HCT116 (cell line): ENCODE results near the gene FES. TPM values are rescaled to one million over a fixed set of nuclear protein-coding genes. Genes with fewer than 3 reads are reported as not detected.

Source experiments
- ATAC-seq: fragments of 200-7000 bp; cut with Tn5 transposase; 2 replicates; pipeline ENCODE4 v1.9.1; 2020; ENCODE audit warnings: mild to moderate bottlenecking, moderate library complexity
- BruUV-seq: library from RNA; stranded (reverse); fragments of 400-500 nt; replicated peaks from 2 replicates; lab custom pipeline; 2021; lab: Mats Ljungman, UMichigan
- CTCF ChIA-PET: fragments of 300-600 bp; sonication (Branson Sonifier 250); formaldehyde crosslinking; loops from one replicate; lab custom pipeline; 2021; ENCODE audit warnings: antibody characterized with exemption; lab: Charles Lee
- POLR2A ChIA-PET: fragments of 300-600, 350-600 bp; sonication (Branson Sonifier 250); formaldehyde crosslinking; loops from one replicate; lab custom pipeline; 2021; ENCODE audit warnings: antibody characterized with exemption; lab: Charles Lee
- RAD21 ChIA-PET, 2 experiments: fragments of 300-600 bp; sonication (Branson Sonifier 250); formaldehyde crosslinking; loops; one replicate each; lab custom pipeline; 2023; ENCODE audit warnings: low total read pairs in 2 of 2; ENCODE audit not compliant: uncharacterized antibody in 2 of 2, unreplicated experiment in 2 of 2, low non-redundant PET in 1 of 2; lab: Charles Lee
- DNase-seq: peaks from one replicate; pipeline ENCODE4 v3.0.0-alpha.2; 2010; ENCODE audit warnings: low read depth, low spot score
- H2AFZ ChIP-seq: fragments of 200-600 bp; shearing (Covaris generic), sonication (generic); 2 replicates; pipeline ENCODE4 v1.6.1; 2017; ENCODE audit warnings: low read depth, mixed run types, mixed read lengths, antibody characterized with exemption, low read length; ENCODE audit not compliant: poor library complexity, severe bottlenecking
- H3K27ac ChIP-seq: 2 replicates; pipeline ENCODE4 v1.5.1; 2012; ENCODE audit warnings: low read depth, low read length
- H3K27me3 ChIP-seq: fragments of 200-600 bp; sonication (generic); 2 replicates; pipeline ENCODE4 v1.6.1; 2016; ENCODE audit warnings: mixed run types, low read length, mixed read lengths; ENCODE audit not compliant: insufficient read depth
- H3K36me3 ChIP-seq, 2 experiments: fragments of 200-500 bp in 1 of 2; fragments of 200-600 bp in 1 of 2; sonication (Bioruptor generic) in 1 of 2; sonication (generic) in 1 of 2; 2 replicates each; pipeline versions ENCODE4 v1.5.1 to v1.6.1; 2014 to 2016; ENCODE audit warnings: low read length in 2 of 2, inconsistent platforms in 1 of 2, mixed read lengths in 1 of 2, mixed run types in 1 of 2; ENCODE audit not compliant: insufficient read depth in 2 of 2, control insufficient read depth in 1 of 2
- H3K4me1 ChIP-seq, 2 experiments: fragments of 200-600 bp in 1 of 2; sonication (generic) in 1 of 2; 2 replicates each; pipeline versions ENCODE4 v1.5.1 to v1.6.1; 2012 to 2017; ENCODE audit warnings: low read length in 2 of 2, inconsistent platforms in 1 of 2, mild to moderate bottlenecking in 1 of 2, mixed read lengths in 1 of 2, mixed run types in 1 of 2, moderate library complexity in 1 of 2; ENCODE audit not compliant: insufficient read depth in 2 of 2, control insufficient read depth in 1 of 2
- H3K4me2 ChIP-seq: fragments of 200-600 bp; sonication (generic); 2 replicates; pipeline ENCODE4 v1.6.1; 2017; ENCODE audit warnings: mixed run types, low read length, mixed read lengths
- H3K4me3 ChIP-seq, 2 experiments: fragments of 200-600 bp in 1 of 2; sonication (generic) in 1 of 2; replicated peaks in 1 of 2; 2 replicates each; pipeline ENCODE4 v1.5.1; 2011 to 2016; ENCODE audit warnings: low read length in 2 of 2, control low read depth in 1 of 2, low read depth in 1 of 2, mild to moderate bottlenecking in 1 of 2, mixed read lengths in 1 of 2, mixed run types in 1 of 2
- H3K79me2 ChIP-seq: fragments of 200-600 bp; sonication (generic); 2 replicates; pipeline ENCODE4 v1.6.1; 2017; ENCODE audit warnings: mild to moderate bottlenecking, mixed run types, low read length, moderate library complexity, mixed read lengths; ENCODE audit not compliant: insufficient read depth
- H3K9ac ChIP-seq: fragments of 200-600 bp; sonication (generic); 2 replicates; pipeline ENCODE4 v1.6.1; 2016; ENCODE audit warnings: low read length, mixed read lengths
- H3K9me2 ChIP-seq: fragments of 200-600 bp; sonication (generic), shearing (Covaris generic); 2 replicates; pipeline ENCODE4 v1.6.1; 2017; ENCODE audit warnings: mixed run types, mild to moderate bottlenecking, moderate library complexity; ENCODE audit not compliant: insufficient read depth
- H3K9me3 ChIP-seq, 2 experiments: fragments of 200-500 bp in 1 of 2; fragments of 200-600 bp in 1 of 2; sonication (Bioruptor generic) in 1 of 2; sonication (generic) in 1 of 2; 2 replicates each; pipeline ENCODE4 v1.6.1; 2014 to 2017; ENCODE audit warnings: low read length in 2 of 2, mixed read lengths in 2 of 2, inconsistent platforms in 1 of 2, low read depth in 1 of 2, mild to moderate bottlenecking in 1 of 2, mixed run types in 1 of 2, moderate library complexity in 1 of 2; ENCODE audit not compliant: control insufficient read depth in 1 of 2, insufficient read depth in 1 of 2
- H4K20me1 ChIP-seq: fragments of 200-600 bp; sonication (generic), shearing (Covaris generic); 2 replicates; pipeline ENCODE4 v1.6.1; 2017; ENCODE audit warnings: mixed run types, mild to moderate bottlenecking, moderate library complexity; ENCODE audit not compliant: insufficient read depth
- ATF3 ChIP-seq: IDR thresholded peaks from 2 replicates; pipeline ENCODE4 v1.6.1; 2012
- CBX3 ChIP-seq: IDR thresholded peaks from 2 replicates; pipeline ENCODE4 v1.6.1; 2012; ENCODE audit warnings: low read depth
- CEBPB ChIP-seq: IDR thresholded peaks from 2 replicates; pipeline ENCODE4 v1.6.1; 2012; ENCODE audit warnings: low read depth
- EGR1 ChIP-seq: IDR thresholded peaks from 2 replicates; pipeline ENCODE4 v1.6.1; 2012; ENCODE audit warnings: low read depth
- FOSL1 ChIP-seq: IDR thresholded peaks from 2 replicates; pipeline ENCODE4 v1.6.1; 2012; ENCODE audit warnings: low read depth
- POLR2A ChIP-seq: IDR thresholded peaks from 2 replicates; pipeline ENCODE4 v1.7.0; 2011; ENCODE audit warnings: borderline replicate concordance; ENCODE audit not compliant: insufficient read depth, insufficient read length; ENCODE audit errors: extremely low read depth
- POLR2AphosphoS5 ChIP-seq: IDR thresholded peaks from 2 replicates; pipeline ENCODE4 v1.6.1; 2011; ENCODE audit warnings: mild to moderate bottlenecking, low read depth, low read length, moderate library complexity
- RAD21 ChIP-seq: IDR thresholded peaks from 2 replicates; pipeline ENCODE4 v1.6.1; 2012; ENCODE audit warnings: low read depth, mild to moderate bottlenecking
- REST ChIP-seq: IDR thresholded peaks from 2 replicates; pipeline ENCODE4 v1.6.1; 2012; ENCODE audit warnings: low read depth
- SIN3A ChIP-seq: IDR thresholded peaks from 2 replicates; pipeline ENCODE4 v1.6.1; 2012; ENCODE audit warnings: low read depth
- SP1 ChIP-seq: IDR thresholded peaks from 2 replicates; pipeline ENCODE4 v1.6.1; 2012; ENCODE audit warnings: low read depth
- TCF7L2 ChIP-seq: IDR thresholded peaks from 2 replicates; pipeline ENCODE4 v1.7.0; 2011; ENCODE audit warnings: borderline replicate concordance, inconsistent platforms; ENCODE audit not compliant: insufficient read depth, insufficient read length; ENCODE audit errors: extremely low read depth
- YY1 ChIP-seq: IDR thresholded peaks from 2 replicates; pipeline ENCODE4 v1.6.1; 2011; ENCODE audit warnings: low read length, low read depth, moderate library complexity, mild to moderate bottlenecking; ENCODE audit not compliant: insufficient replicate concordance; ENCODE audit errors: extremely low read depth
- ZFX ChIP-seq: fragments of 450-650 bp; IDR thresholded peaks from 2 replicates; pipeline ENCODE4 v1.6.1; 2017
- intact Hi-C: fragments of 100-400 bp; cut with micrococcal nuclease; formaldehyde crosslinking; loops from 2 replicates; pipeline ENCODE4 v1.10.0; 2022
- total RNA-seq: library from RNA; stranded (reverse); gene quantifications from one replicate; pipeline ENCODE4 v1.2.1, GENCODE V29; 2021; ENCODE audit not compliant: unreplicated experiment

The FES gene
- total RNA-seq, 1 experiment from 2014 or later, result 5.3 TPM

GRCh38 chr15:90902840-90903732 is 18.8 kb downstream of the FES start, which contains the start of gene MAN2A2:
Gene MAN2A2, plus strand, starts transcription at chr15:90903302. Its CDS starts 906 bp downstream, at chr15:90904208.
- POLR2A ChIA-PET, result interaction anchor here (0.8 to 2.4 kb wide), 7 partner anchors 10 to 610 kb away, joined by 3 to 8 read pairs (median 4); partner anchors contain the start of genes HDDC3 and UNC45A
- Histone ChIP-seq H3K79me2 (no peaks in the 10 kb centered on the region), H3K4me2 (peak within 1 kb of the TSS; percentile 96), H3K9me2 (no peaks in the 10 kb centered on the region), H3K4me1 (peaks cover 10 to 20% of the 10 kb centered on the region in 2 experiments; a peak in 3 of 4 replicates), H3K9me3 (no peaks in the 10 kb centered on the region), H3K4me3 (peak within 1 kb of the TSS; percentile 74 to 84), H4K20me1 (no peaks in the 10 kb centered on the region), H2AFZ (peak within 1 kb of the TSS; percentile 98), H3K27me3 (no peaks in the 10 kb centered on the region), H3K27ac (peak within 1 kb of the TSS; percentile 87), H3K36me3 (peaks cover 10 to 12% of the 10 kb centered on the region in 2 experiments; a peak in 3 of 4 replicates), H3K9ac (peak within 1 kb of the TSS; percentile 74)
- CTCF ChIA-PET, result interaction anchor here (0.8 to 6.4 kb wide), 9 partner anchors 10 to 610 kb away, joined by 3 to 70 read pairs (median 3); partner anchors contain the start of genes HDDC3 and UNC45A
- no TSS peak for BruUV-seq
- intact Hi-C loops, result loop anchor here (2.0 to 5.0 kb wide), 2 partner anchors 146 to 369 kb away; no protein-coding TSS in a partner anchor
- peak; percentile 18 for DNase-seq
- TF ChIP-seq CEBPB, result no peak
- no peak for TF ChIP-seq YY1
- TF ChIP-seq EGR1, result peak; percentile 94
- no peak for TF ChIP-seq POLR2A
- TF ChIP-seq SP1, result no peak
- TF ChIP-seq CBX3, result no peak
- TF ChIP-seq POLR2AphosphoS5, result peak; percentile 44; the same call in 1 of the 2 replicates
- TF ChIP-seq REST, result no peak
- no peak for TF ChIP-seq RAD21
- no peak; the same call in 1 of the 2 replicates for TF ChIP-seq SIN3A
- TF ChIP-seq TCF7L2, result peak; percentile 10
- TF ChIP-seq ZFX, result peak; percentile 81; the same call in 1 of the 2 replicates
- no peak for TF ChIP-seq ATF3
- no peak for TF ChIP-seq FOSL1
- RAD21 ChIA-PET, result interaction anchor here (0.7 to 0.9 kb wide), 2 partner anchors 14 to 130 kb away, joined by 3 read pairs; no protein-coding TSS in a partner anchor
- peak; percentile 51 for ATAC-seq
